Panc1 (cell line): ENCODE data around the gene CCDC146. TPM values are rescaled to one million over a fixed set of nuclear protein-coding genes. Genes with fewer than 3 reads are reported as not detected.
"Not testable (repeated sequence)": the region's sequence is repeated elsewhere in the genome, so short reads cannot be mapped to it uniquely, and the experiment has no call there.

Experiments used
- ATAC-seq: fragments of 200-7000 bp; cut with Tn5 transposase; 2 replicates; pipeline ENCODE4 v1.9.1; 2020; ENCODE audit warnings: mild to moderate bottlenecking, moderate library complexity
- BruUV-seq: library from RNA; stranded (reverse); fragments of 400-500 nt; replicated peaks from 2 replicates; lab custom pipeline; 2021; lab: Mats Ljungman, UMichigan
- CTCF ChIA-PET: fragments of 300-600 bp; sonication (Branson Sonifier 250); formaldehyde crosslinking; loops from one replicate; lab custom pipeline; 2022; ENCODE audit warnings: antibody characterized with exemption; lab: Charles Lee
- POLR2A ChIA-PET: fragments of 300-600 bp; sonication (Branson Sonifier 250); formaldehyde crosslinking; loops from one replicate; lab custom pipeline; 2022; ENCODE audit warnings: antibody characterized with exemption; lab: Charles Lee
- DNase-seq: peaks from one replicate; pipeline ENCODE4 v3.0.0-alpha.2; 2010; ENCODE audit warnings: low read depth, low spot score
- H3K27ac ChIP-seq: 2 replicates; pipeline ENCODE4 v1.5.1; 2011; ENCODE audit warnings: mild to moderate bottlenecking, low read length, inconsistent platforms
- H3K27me3 ChIP-seq: fragments of 200-500 bp; sonication (Bioruptor generic); 2 replicates; pipeline ENCODE4 v1.6.0; 2014; ENCODE audit warnings: low read length, inconsistent platforms; ENCODE audit not compliant: control insufficient read depth, insufficient read depth
- H3K36me3 ChIP-seq: fragments of 200-500 bp; sonication (Bioruptor generic); 2 replicates; pipeline ENCODE4 v1.5.1; 2014; ENCODE audit warnings: inconsistent platforms, mild to moderate bottlenecking, low read length, moderate library complexity; ENCODE audit not compliant: control insufficient read depth, insufficient read depth
- H3K4me1 ChIP-seq: 2 replicates; pipeline ENCODE4 v1.5.1; 2011; ENCODE audit warnings: inconsistent platforms, mild to moderate bottlenecking, low read length, moderate library complexity; ENCODE audit not compliant: control insufficient read depth, insufficient read depth
- H3K4me3 ChIP-seq, 2 experiments: 2 replicates each; pipeline ENCODE4 v1.5.1; 2011 to 2012; ENCODE audit warnings: low read depth in 2 of 2, low read length in 2 of 2, mild to moderate bottlenecking in 2 of 2, inconsistent platforms in 1 of 2, moderate library complexity in 1 of 2
- H3K9me3 ChIP-seq: fragments of 200-500 bp; sonication (Bioruptor generic); 2 replicates; pipeline ENCODE4 v1.5.1; 2014; ENCODE audit warnings: low read depth, mild to moderate bottlenecking, inconsistent platforms, low read length, moderate library complexity; ENCODE audit not compliant: control insufficient read depth, insufficient read depth
- CTCF ChIP-seq: fragments of 450-650 bp; IDR thresholded peaks from 2 replicates; pipeline ENCODE4 v1.5.1; 2017; ENCODE audit warnings: mild to moderate bottlenecking
- POLR2AphosphoS5 ChIP-seq: IDR thresholded peaks from 2 replicates; pipeline ENCODE4 v1.6.1; 2012; ENCODE audit warnings: mild to moderate bottlenecking, low read depth, low read length, moderate library complexity
- REST ChIP-seq, 2 experiments: IDR thresholded peaks; 2 replicates each; pipeline ENCODE4 v1.6.1; 2011 to 2012; ENCODE audit warnings: low read depth in 2 of 2, control low read depth in 1 of 2, low read length in 1 of 2, mild to moderate bottlenecking in 1 of 2, moderate library complexity in 1 of 2; ENCODE audit not compliant: insufficient read depth in 1 of 2
- SIN3A ChIP-seq: IDR thresholded peaks from 2 replicates; pipeline ENCODE4 v1.6.1; 2012; ENCODE audit warnings: low read depth, mild to moderate bottlenecking, low read length, moderate library complexity, borderline replicate concordance; ENCODE audit not compliant: insufficient read depth
- TCF7L2 ChIP-seq: IDR thresholded peaks from 2 replicates; pipeline ENCODE4 v1.6.1; 2011; ENCODE audit warnings: mild to moderate bottlenecking, low read depth, low read length, inconsistent platforms
- in situ Hi-C: cut with HindIII; loops from 2 replicates; pipeline ENCODE4 v1.10.0; 2016; ENCODE audit warnings: low sequenced_read_pairs, low pct_unique_long_range_greater_than_20kb
- intact Hi-C: fragments of 100-400 bp; cut with micrococcal nuclease; formaldehyde crosslinking; loops from one replicate; pipeline ENCODE4 v1.10.0; 2022; ENCODE audit not compliant: unreplicated experiment
- total RNA-seq: library from RNA; stranded (reverse); gene quantifications from one replicate; pipeline ENCODE4 v1.2.1, GENCODE V29; 2021; ENCODE audit not compliant: unreplicated experiment

The CCDC146 gene
- total RNA-seq, 1 experiment from 2014 or later, result 1.2 TPM

GRCh38 chr7:77157446-77157845 is 35.0 kb downstream of the CCDC146 start:
- Histone ChIP-seq H3K9me3 (no peaks in the 10 kb centered on the region), H3K36me3 (no peaks in the 10 kb centered on the region), H3K27me3 (no peaks in the 10 kb centered on the region), H3K27ac (no peak overlapping the region), H3K4me1 (no peaks in the 10 kb centered on the region; the same call in 1 of the 2 replicates), H3K4me3 (no peak overlapping the region)
- TF ChIP-seq CTCF (no peak), SIN3A (no peak), POLR2AphosphoS5 (no peak), TCF7L2 (no peak), REST (IDR thresholded peaks at IDR 0.05; ENCODE audit: insufficient read depth in 1 of 2, low read depth in 2 of 2, low read length in 1 of 2) (no peak)
- in situ Hi-C loops (no loop called here), intact Hi-C loops (no loop called here)
- POLR2A ChIA-PET, result no interaction called here
- DNase-seq, result no peak
- BruUV-seq, result no TSS peak
- 0 out of 2 replicates have a peak, but pooled peaks have one; percentile 53 for ATAC-seq
- CTCF ChIA-PET, result no interaction called here

- DNase-seq, H3K4me3 ChIP-seq, CTCF ChIA-PET, H3K9me3 ChIP-seq, H3K4me1 ChIP-seq, intact Hi-C loops, in situ Hi-C loops, H3K27me3 ChIP-seq, H3K36me3 ChIP-seq, BruUV-seq, POLR2A ChIA-PET, ATAC-seq, H3K27ac ChIP-seq: not testable (repeated sequence)
Measured at GRCh38 chr7:77171073-77171472, 48.7 kb downstream of the CCDC146 start.

GRCh38 chr7:77172437-77173172 is 50.2 kb downstream of the CCDC146 start:
- BruUV-seq, intact Hi-C loops, ATAC-seq: not testable (repeated sequence)

GRCh38 chr7:77174418-77174817 is 52.0 kb downstream of the CCDC146 start:
- BruUV-seq, POLR2A ChIA-PET, intact Hi-C loops, H3K27me3 ChIP-seq, H3K4me1 ChIP-seq, H3K36me3 ChIP-seq, ATAC-seq, in situ Hi-C loops, H3K9me3 ChIP-seq, DNase-seq, H3K27ac ChIP-seq, H3K4me3 ChIP-seq, CTCF ChIA-PET: not testable (repeated sequence)

More at GRCh38 chr7:77172437-77173172, 50.2 kb downstream of the CCDC146 start:
- H3K27me3 ChIP-seq, H3K36me3 ChIP-seq, POLR2A ChIA-PET, H3K4me3 ChIP-seq, DNase-seq, H3K27ac ChIP-seq, in situ Hi-C loops, CTCF ChIA-PET, H3K9me3 ChIP-seq, H3K4me1 ChIP-seq: not testable (repeated sequence)

GRCh38 chr7:77175274-77175800 is 52.9 kb downstream of the CCDC146 start:
- H3K27me3 ChIP-seq, H3K9me3 ChIP-seq, CTCF ChIA-PET, BruUV-seq, H3K36me3 ChIP-seq, H3K27ac ChIP-seq, DNase-seq, POLR2A ChIA-PET, H3K4me1 ChIP-seq, in situ Hi-C loops, ATAC-seq, H3K4me3 ChIP-seq, intact Hi-C loops: not testable (repeated sequence)
